ENCODE results near the gene MRPS18C. TPM values are rescaled to one million over a fixed set of nuclear protein-coding genes. Genes with fewer than 3 reads are reported as not detected.
A peak's percentile ranks its signal among the peaks of the same experiment; 100 is the strongest.

Gene MRPS18C
- total and polyA plus RNA-seq, 2 donors (not counting 3 experiments of a cell fraction or from before 2014, with no cell fraction given): 22.2 to 64.8 TPM

DNA sequence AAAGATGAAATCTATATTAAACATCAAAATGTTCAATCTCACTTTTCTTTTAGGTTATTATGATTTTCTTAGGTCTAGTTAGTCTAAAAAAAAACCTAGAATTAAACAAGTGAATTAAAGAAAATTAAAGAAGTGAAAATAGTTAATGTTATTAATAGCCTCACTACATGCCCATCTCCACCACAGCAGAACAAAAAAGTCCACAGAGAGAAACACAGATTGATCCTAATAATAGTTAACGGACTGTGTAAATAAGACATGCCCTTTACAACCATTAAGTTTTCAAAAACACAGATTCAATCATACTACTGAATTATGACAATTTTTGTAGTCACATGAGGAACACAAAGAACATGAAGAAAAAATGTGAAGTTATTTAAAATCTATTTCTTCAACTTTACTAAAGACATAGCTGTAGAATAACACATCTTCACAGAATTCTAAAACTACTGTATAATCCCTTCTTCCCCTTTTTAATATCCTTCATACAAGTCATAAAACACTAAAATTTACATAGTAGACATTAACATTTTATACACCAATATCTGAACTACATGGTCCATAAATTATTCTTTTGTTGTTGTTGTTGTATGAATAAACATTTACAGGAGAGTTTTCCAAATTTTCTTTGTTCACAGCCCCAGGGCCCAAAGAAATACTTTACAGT, 15.6 kb upstream of the MRPS18C start:
- H3K9me1 ChIP-seq (replicated peaks; ENCODE audit: control insufficient read depth, extremely low read depth, insufficient read depth, low read length): no peaks in the 10 kb centered on the region
- intact Hi-C loops (cut with micrococcal nuclease) (no loop called here), dilution Hi-C loops (cut with MboI; ENCODE audit: extremely low pct_ligation_motif_present, low sequenced_read_pairs) (no loop called here)
- no peak for TF ChIP-seq MYC (IDR thresholded peaks at IDR 0.05; ENCODE audit: low read depth, low read length)
- TF ChIP-seq JUN (IDR thresholded peaks at IDR 0.05; ENCODE audit: borderline replicate concordance, insufficient read depth, insufficient read length, low read depth): no peak
- no peak for TF ChIP-seq EZH2 (IDR thresholded peaks at IDR 0.05; ENCODE audit: borderline replicate concordance, low read depth, low read length, severe bottlenecking)
- TF ChIP-seq POLR2A (IDR thresholded peaks at IDR 0.05; ENCODE audit: low read depth, low read length): no peak
- TF ChIP-seq POLR2AphosphoS5 (IDR thresholded peaks at IDR 0.05; ENCODE audit: insufficient read depth, low read depth, low read length): no peak
- H3K4me3 ChIP-seq (replicated peaks in 1 of 3; ENCODE audit: insufficient read depth in 1 of 3, low read depth in 1 of 3, low read length in 3 of 3): no peak overlapping the region
- CTCF ChIA-PET: interaction anchor here (0.9 kb wide), 1 partner anchor 158 kb away, joined by 4 read pairs; no protein-coding TSS in a partner anchor
- H2AFZ ChIP-seq (ENCODE audit: low read depth, low read length): no peak overlapping the region
- no peak overlapping the region for H3K4me2 ChIP-seq (ENCODE audit: insufficient read depth, low read length)
- DNase-seq (ENCODE audit: low read depth, low spot score) (no peak), FAIRE-seq (no peak)
- no peaks in the 10 kb centered on the region for H3K79me2 ChIP-seq (ENCODE audit: control insufficient read depth, insufficient read depth, low read length)
- peaks cover 0 to 2% of the 10 kb centered on the region in 2 experiments for H3K36me3 ChIP-seq (ENCODE audit: control insufficient read depth in 2 of 2, extremely low read depth in 1 of 2, insufficient read depth in 2 of 2, low read length in 2 of 2)
- H3K9ac ChIP-seq (replicated peaks; ENCODE audit: extremely low read depth, insufficient read depth, low read length): no peak overlapping the region
- no peaks in the 10 kb centered on the region for H3K9me3 ChIP-seq (replicated peaks; ENCODE audit: control insufficient read depth, insufficient read depth, low read length)
- H3K27ac ChIP-seq (ENCODE audit: insufficient read depth, low read depth, low read length): no peak overlapping the region
- no peaks in the 10 kb centered on the region for H4K20me1 ChIP-seq (replicated peaks; ENCODE audit: control insufficient read depth, extremely low read depth, insufficient read depth, low read length)
- no TSS peak for BruUV-seq (replicated peaks)
- POLR2A ChIA-PET: no interaction called here
- no peaks in the 10 kb centered on the region for H3K4me1 ChIP-seq (ENCODE audit: control insufficient read depth, extremely low read depth, insufficient read depth, low read length)
- no peaks in the 10 kb centered on the region for H3K27me3 ChIP-seq (ENCODE audit: control insufficient read depth in 2 of 2, insufficient read depth in 2 of 2, low read length in 2 of 2)

DNA sequence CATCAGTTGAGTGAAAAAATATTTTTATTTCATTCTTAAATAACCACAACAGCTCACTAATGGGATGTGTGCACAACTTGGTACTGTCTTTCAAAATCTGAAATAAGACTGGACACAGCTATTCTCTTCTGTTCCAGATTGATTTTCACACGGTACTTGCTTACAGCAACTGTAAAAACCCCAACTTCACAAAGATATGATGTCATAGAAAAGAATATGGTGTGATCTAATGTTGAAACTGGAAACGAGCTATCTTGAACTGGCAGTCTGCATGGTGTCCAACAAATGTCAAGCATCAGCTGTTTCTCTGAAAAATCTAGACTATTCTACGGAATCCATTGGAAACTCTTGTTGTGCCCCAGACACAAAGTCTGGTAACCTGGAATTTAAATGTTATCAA, 15.0 kb upstream of the MRPS18C start:
- dilution Hi-C loops (cut with MboI; ENCODE audit: extremely low pct_ligation_motif_present, low sequenced_read_pairs) (no loop called here), intact Hi-C loops (cut with micrococcal nuclease) (no loop called here)
- no peak for TF ChIP-seq EZH2 (IDR thresholded peaks at IDR 0.05; ENCODE audit: borderline replicate concordance, low read depth, low read length, severe bottlenecking)
- TF ChIP-seq FOS (IDR thresholded peaks at IDR 0.05; ENCODE audit: borderline replicate concordance, insufficient read depth, low read length): no peak
- TF ChIP-seq POLR2AphosphoS5 (IDR thresholded peaks at IDR 0.05; ENCODE audit: insufficient read depth, low read depth, low read length): no peak
- no peak for TF ChIP-seq MYC (IDR thresholded peaks at IDR 0.05; ENCODE audit: low read depth, low read length)
- TF ChIP-seq, protein P1, sequence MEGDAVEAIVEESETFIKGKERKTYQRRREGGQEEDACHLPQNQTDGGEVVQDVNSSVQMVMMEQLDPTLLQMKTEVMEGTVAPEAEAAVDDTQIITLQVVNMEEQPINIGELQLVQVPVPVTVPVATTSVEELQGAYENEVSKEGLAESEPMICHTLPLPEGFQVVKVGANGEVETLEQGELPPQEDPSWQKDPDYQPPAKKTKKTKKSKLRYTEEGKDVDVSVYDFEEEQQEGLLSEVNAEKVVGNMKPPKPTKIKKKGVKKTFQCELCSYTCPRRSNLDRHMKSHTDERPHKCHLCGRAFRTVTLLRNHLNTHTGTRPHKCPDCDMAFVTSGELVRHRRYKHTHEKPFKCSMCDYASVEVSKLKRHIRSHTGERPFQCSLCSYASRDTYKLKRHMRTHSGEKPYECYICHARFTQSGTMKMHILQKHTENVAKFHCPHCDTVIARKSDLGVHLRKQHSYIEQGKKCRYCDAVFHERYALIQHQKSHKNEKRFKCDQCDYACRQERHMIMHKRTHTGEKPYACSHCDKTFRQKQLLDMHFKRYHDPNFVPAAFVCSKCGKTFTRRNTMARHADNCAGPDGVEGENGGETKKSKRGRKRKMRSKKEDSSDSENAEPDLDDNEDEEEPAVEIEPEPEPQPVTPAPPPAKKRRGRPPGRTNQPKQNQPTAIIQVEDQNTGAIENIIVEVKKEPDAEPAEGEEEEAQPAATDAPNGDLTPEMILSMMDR (IDR thresholded peaks at IDR 0.05; ENCODE audit: extremely low read depth in 1 of 2, insufficient read depth in 1 of 2, low read depth in 1 of 2, low read length in 2 of 2): no peak
- TF ChIP-seq JUN (IDR thresholded peaks at IDR 0.05; ENCODE audit: borderline replicate concordance, insufficient read depth, insufficient read length, low read depth): peak; percentile 3
- TF ChIP-seq, protein P2, sequence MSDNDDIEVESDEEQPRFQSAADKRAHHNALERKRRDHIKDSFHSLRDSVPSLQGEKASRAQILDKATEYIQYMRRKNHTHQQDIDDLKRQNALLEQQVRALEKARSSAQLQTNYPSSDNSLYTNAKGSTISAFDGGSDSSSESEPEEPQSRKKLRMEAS (IDR thresholded peaks at IDR 0.05; ENCODE audit: insufficient read depth, insufficient read length): no peak
- FAIRE-seq (no peak), DNase-seq (ENCODE audit: low read depth, low spot score) (no peak)
- ChIA-PET CTCF (interaction anchor here (0.9 kb wide), 1 partner anchor 159 kb away, joined by 4 read pairs; no protein-coding TSS in a partner anchor), POLR2A (no interaction called here)
- Histone ChIP-seq H3K27ac (ENCODE audit: insufficient read depth, low read depth, low read length) (no peak overlapping the region), H3K36me3 (ENCODE audit: control insufficient read depth in 2 of 2, extremely low read depth in 1 of 2, insufficient read depth in 2 of 2, low read length in 2 of 2) (peaks cover 0 to 2% of the 10 kb centered on the region in 2 experiments), H3K4me1 (ENCODE audit: control insufficient read depth, extremely low read depth, insufficient read depth, low read length) (no peaks in the 10 kb centered on the region), H3K4me3 (replicated peaks in 1 of 3; ENCODE audit: insufficient read depth in 1 of 3, low read depth in 1 of 3, low read length in 3 of 3) (no peak overlapping the region), H3K9me3 (replicated peaks; ENCODE audit: control insufficient read depth, insufficient read depth, low read length) (no peaks in the 10 kb centered on the region), H3K4me2 (ENCODE audit: insufficient read depth, low read length) (no peak overlapping the region), H3K79me2 (ENCODE audit: control insufficient read depth, insufficient read depth, low read length) (no peaks in the 10 kb centered on the region), H2AFZ (ENCODE audit: low read depth, low read length) (no peak overlapping the region), H3K27me3 (ENCODE audit: control insufficient read depth in 2 of 2, insufficient read depth in 2 of 2, low read length in 2 of 2) (no peaks in the 10 kb centered on the region), H4K20me1 (replicated peaks; ENCODE audit: control insufficient read depth, extremely low read depth, insufficient read depth, low read length) (no peaks in the 10 kb centered on the region), H3K9me1 (replicated peaks; ENCODE audit: control insufficient read depth, extremely low read depth, insufficient read depth, low read length) (no peaks in the 10 kb centered on the region), H3K9ac (replicated peaks; ENCODE audit: extremely low read depth, insufficient read depth, low read length) (no peak overlapping the region)
- no TSS peak for BruUV-seq (replicated peaks)

Measured in endothelial cell of umbilical vein (primary cell).